Caco-2 (cell line): ENCODE results near the gene CAPN11. TPM values are rescaled to one million over a fixed set of nuclear protein-coding genes. Genes with fewer than 3 reads are reported as not detected.

ENCODE experiments used
- BruUV-seq: library from RNA; stranded (reverse); fragments of 400-500 nt; replicated peaks from 2 replicates; lab custom pipeline; 2021; lab: Mats Ljungman, UMichigan
- CTCF ChIA-PET: fragments of 300-600 bp; sonication (Branson Sonifier 250); formaldehyde crosslinking; loops from one replicate; lab custom pipeline; 2022; ENCODE audit warnings: antibody characterized with exemption; lab: Charles Lee
- POLR2A ChIA-PET: fragments of 300-600 bp; sonication (Branson Sonifier 250); formaldehyde crosslinking; loops from one replicate; lab custom pipeline; 2022; ENCODE audit warnings: antibody characterized with exemption; lab: Charles Lee
- DNase-seq, 2 experiments: peaks; one replicate each; pipeline versions ENCODE4 v3.0.0 to v3.0.0-alpha.2; 2020 to 2022
- H3K27me3 ChIP-seq: replicated peaks from 2 replicates; pipeline ENCODE4 v1.6.0; 2011; ENCODE audit warnings: low read length; ENCODE audit not compliant: control insufficient read depth, insufficient read depth
- H3K36me3 ChIP-seq: 2 replicates; pipeline ENCODE4 v1.5.1; 2011; ENCODE audit warnings: low read length; ENCODE audit not compliant: control insufficient read depth, insufficient read depth
- H3K4me1 ChIP-seq: fragments of 250-450 bp; sonication (Bioruptor Pico); 2 replicates; pipeline ENCODE4 v1.5.1; 2020; ENCODE audit warnings: mild to moderate bottlenecking
- H3K4me3 ChIP-seq: 2 replicates; pipeline ENCODE4 v1.5.1; 2011; ENCODE audit warnings: low read depth, mild to moderate bottlenecking, control low read depth, low read length
- H3K9me3 ChIP-seq: fragments of 250-450 bp; sonication (Bioruptor Pico); 2 replicates; pipeline ENCODE4 v1.5.1; 2020; ENCODE audit warnings: mild to moderate bottlenecking, moderate library complexity
- H3K27ac Mint-ChIP-seq: one replicate; pipeline ENCODE4 v1.8.0; 2022; ENCODE audit warnings: mixed read lengths; ENCODE audit not compliant: unreplicated experiment
- H3K27me3 Mint-ChIP-seq: one replicate; pipeline ENCODE4 v1.8.0; 2022; ENCODE audit warnings: mixed read lengths; ENCODE audit not compliant: insufficient read depth, unreplicated experiment
- H3K36me3 Mint-ChIP-seq: one replicate; pipeline ENCODE4 v1.8.0; 2022; ENCODE audit warnings: mild to moderate bottlenecking, mixed read lengths; ENCODE audit not compliant: insufficient read depth, unreplicated experiment
- H3K4me1 Mint-ChIP-seq: one replicate; pipeline ENCODE4 v1.8.0; 2022; ENCODE audit warnings: low read depth, mixed read lengths; ENCODE audit not compliant: unreplicated experiment
- H3K4me3 Mint-ChIP-seq: one replicate; pipeline ENCODE4 v1.8.0; 2022; ENCODE audit warnings: mild to moderate bottlenecking, moderate library complexity, mixed read lengths; ENCODE audit not compliant: unreplicated experiment
- H3K9me3 Mint-ChIP-seq: one replicate; pipeline ENCODE4 v1.8.0; 2022; ENCODE audit warnings: mixed read lengths; ENCODE audit not compliant: unreplicated experiment
- CTCF ChIP-seq, 2 experiments: fragments of 200-600 bp in 1 of 2; IDR thresholded peaks; 1 replicate in 1 of 2; 2 replicates in 1 of 2; pipeline versions ENCODE4 v1.5.1 to v1.8.0; 2011 to 2022; ENCODE audit warnings: antibody characterized with exemption in 1 of 2, control low read depth in 1 of 2, inconsistent platforms in 1 of 2, low read depth in 1 of 2, low read length in 1 of 2, mild to moderate bottlenecking in 1 of 2, moderate library complexity in 1 of 2; ENCODE audit not compliant: insufficient read depth in 1 of 2, severe bottlenecking in 1 of 2, unreplicated experiment in 1 of 2
- intact Hi-C: fragments of 100-400 bp; cut with micrococcal nuclease; formaldehyde crosslinking; loops from one replicate; pipeline ENCODE4 v1.10.0; 2022; ENCODE audit not compliant: unreplicated experiment
- total RNA-seq: library from RNA; stranded (reverse); gene quantifications from 2 replicates; pipeline ENCODE4 v1.2.3, GENCODE V29; 2022

Gene CAPN11
- total RNA-seq, 1 experiment from 2014 or later: not detected

DNA sequence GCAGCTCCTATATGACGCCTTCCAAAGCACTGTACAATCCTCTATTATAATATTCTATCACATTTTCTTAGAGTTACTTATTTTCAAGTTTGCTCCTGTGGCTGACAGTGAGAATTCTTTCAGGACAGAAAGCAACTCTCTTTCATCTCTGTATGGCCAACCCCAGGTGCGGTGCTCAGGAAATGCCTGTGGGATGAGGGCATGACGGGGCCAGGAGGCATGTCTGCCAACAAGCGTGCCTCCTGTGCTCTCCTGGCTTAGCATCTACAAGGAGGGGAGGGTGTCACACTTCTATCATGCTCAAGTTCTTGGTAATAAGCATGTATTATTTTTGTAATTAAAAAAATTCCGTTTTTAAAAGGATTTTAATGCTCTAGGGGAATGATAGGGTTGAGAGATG is 42.8 kb upstream of the CAPN11 start:
- no peak for TF ChIP-seq CTCF (IDR thresholded peaks at IDR 0.05; ENCODE audit: insufficient read depth in 1 of 2, low read depth in 1 of 2, low read length in 1 of 2, severe bottlenecking in 1 of 2, unreplicated experiment in 1 of 2)
- H3K4me1 Mint-ChIP-seq: peaks cover 34% of the 10 kb centered on the region
- no peaks in the 10 kb centered on the region for H3K9me3 Mint-ChIP-seq
- Histone ChIP-seq H3K9me3 (no peaks in the 10 kb centered on the region), H3K27me3 (no peaks in the 10 kb centered on the region), H3K4me3 (no peak overlapping the region), H3K36me3 (no peaks in the 10 kb centered on the region; the same call in 1 of the 2 replicates), H3K4me1 (peaks cover 24% of the 10 kb centered on the region)
- no peak for DNase-seq
- H3K27ac Mint-ChIP-seq: no peak overlapping the region
- no peak overlapping the region for H3K4me3 Mint-ChIP-seq
- no TSS peak for BruUV-seq
- no peaks in the 10 kb centered on the region for H3K27me3 Mint-ChIP-seq
- H3K36me3 Mint-ChIP-seq: peaks cover 48% of the 10 kb centered on the region
- CTCF ChIA-PET: interaction anchor here (1.0 kb wide), 1 partner anchor 524 kb away, joined by 3 read pairs; no protein-coding TSS in a partner anchor
- intact Hi-C loops: loop anchor here (2.0 kb wide), 1 partner anchor 21 kb away; no protein-coding TSS in a partner anchor
- POLR2A ChIA-PET: no interaction called here

- H3K9me3 ChIP-seq: no peaks in the 10 kb centered on the region
- POLR2A ChIA-PET: no interaction called here
Observed at GRCh38 chr6:44116641-44117382, 41.8 kb upstream of the CAPN11 start.

More at GRCh38 chr6:44116641-44117382, 41.8 kb upstream of the CAPN11 start:
- no peaks in the 10 kb centered on the region for H3K27me3 Mint-ChIP-seq
- Histone ChIP-seq H3K4me1 (peaks cover 24% of the 10 kb centered on the region), H3K36me3 (no peaks in the 10 kb centered on the region), H3K4me3 (no peak overlapping the region), H3K27me3 (no peaks in the 10 kb centered on the region)
- H3K27ac Mint-ChIP-seq: peak overlapping the region; percentile 19
- TF ChIP-seq CTCF (IDR thresholded peaks at IDR 0.05; ENCODE audit: insufficient read depth in 1 of 2, low read depth in 1 of 2, low read length in 1 of 2, severe bottlenecking in 1 of 2, unreplicated experiment in 1 of 2): no peak
- H3K4me1 Mint-ChIP-seq: peaks cover 28% of the 10 kb centered on the region
- peaks cover 39% of the 10 kb centered on the region for H3K36me3 Mint-ChIP-seq
- intact Hi-C loops: loop anchor here (2.0 kb wide), 1 partner anchor 22 kb away; no protein-coding TSS in a partner anchor
- H3K4me3 Mint-ChIP-seq: no peak overlapping the region
- DNase-seq: no peak
- no TSS peak for BruUV-seq
- H3K9me3 Mint-ChIP-seq: no peaks in the 10 kb centered on the region
- CTCF ChIA-PET: interaction anchor here (0.7 to 1.4 kb wide), 6 partner anchors 11 to 525 kb away, joined by 3 to 4 read pairs (median 3); partner anchors contain the start of genes MRPL14 and TMEM63B
